Caco-2 (cell line): ENCODE measurements around the gene MOV10L1. TPM values are rescaled to one million over a fixed set of nuclear protein-coding genes. Genes with fewer than 3 reads are reported as not detected.
A peak's percentile ranks its signal among the peaks of the same experiment; 100 is the strongest.

ENCODE experiments used
- BruUV-seq: library from RNA; stranded (reverse); fragments of 400-500 nt; replicated peaks from 2 replicates; lab custom pipeline; 2021; lab: Mats Ljungman, UMichigan
- CTCF ChIA-PET: fragments of 300-600 bp; sonication (Branson Sonifier 250); formaldehyde crosslinking; loops from one replicate; lab custom pipeline; 2022; ENCODE audit warnings: antibody characterized with exemption; lab: Charles Lee
- POLR2A ChIA-PET: fragments of 300-600 bp; sonication (Branson Sonifier 250); formaldehyde crosslinking; loops from one replicate; lab custom pipeline; 2022; ENCODE audit warnings: antibody characterized with exemption; lab: Charles Lee
- DNase-seq, 2 experiments: peaks; one replicate each; pipeline versions ENCODE4 v3.0.0 to v3.0.0-alpha.2; 2020 to 2022
- H3K27me3 ChIP-seq: replicated peaks from 2 replicates; pipeline ENCODE4 v1.6.0; 2011; ENCODE audit warnings: low read length; ENCODE audit not compliant: control insufficient read depth, insufficient read depth
- H3K36me3 ChIP-seq: 2 replicates; pipeline ENCODE4 v1.5.1; 2011; ENCODE audit warnings: low read length; ENCODE audit not compliant: control insufficient read depth, insufficient read depth
- H3K4me1 ChIP-seq: fragments of 250-450 bp; sonication (Bioruptor Pico); 2 replicates; pipeline ENCODE4 v1.5.1; 2020; ENCODE audit warnings: mild to moderate bottlenecking
- H3K4me3 ChIP-seq: 2 replicates; pipeline ENCODE4 v1.5.1; 2011; ENCODE audit warnings: low read depth, mild to moderate bottlenecking, control low read depth, low read length
- H3K9me3 ChIP-seq: fragments of 250-450 bp; sonication (Bioruptor Pico); 2 replicates; pipeline ENCODE4 v1.5.1; 2020; ENCODE audit warnings: mild to moderate bottlenecking, moderate library complexity
- H3K27ac Mint-ChIP-seq: one replicate; pipeline ENCODE4 v1.8.0; 2022; ENCODE audit warnings: mixed read lengths; ENCODE audit not compliant: unreplicated experiment
- H3K27me3 Mint-ChIP-seq: one replicate; pipeline ENCODE4 v1.8.0; 2022; ENCODE audit warnings: mixed read lengths; ENCODE audit not compliant: insufficient read depth, unreplicated experiment
- H3K36me3 Mint-ChIP-seq: one replicate; pipeline ENCODE4 v1.8.0; 2022; ENCODE audit warnings: mild to moderate bottlenecking, mixed read lengths; ENCODE audit not compliant: insufficient read depth, unreplicated experiment
- H3K4me1 Mint-ChIP-seq: one replicate; pipeline ENCODE4 v1.8.0; 2022; ENCODE audit warnings: low read depth, mixed read lengths; ENCODE audit not compliant: unreplicated experiment
- H3K4me3 Mint-ChIP-seq: one replicate; pipeline ENCODE4 v1.8.0; 2022; ENCODE audit warnings: mild to moderate bottlenecking, moderate library complexity, mixed read lengths; ENCODE audit not compliant: unreplicated experiment
- H3K9me3 Mint-ChIP-seq: one replicate; pipeline ENCODE4 v1.8.0; 2022; ENCODE audit warnings: mixed read lengths; ENCODE audit not compliant: unreplicated experiment
- CTCF ChIP-seq, 2 experiments: fragments of 200-600 bp in 1 of 2; IDR thresholded peaks; 1 replicate in 1 of 2; 2 replicates in 1 of 2; pipeline versions ENCODE4 v1.5.1 to v1.8.0; 2011 to 2022; ENCODE audit warnings: antibody characterized with exemption in 1 of 2, control low read depth in 1 of 2, inconsistent platforms in 1 of 2, low read depth in 1 of 2, low read length in 1 of 2, mild to moderate bottlenecking in 1 of 2, moderate library complexity in 1 of 2; ENCODE audit not compliant: insufficient read depth in 1 of 2, severe bottlenecking in 1 of 2, unreplicated experiment in 1 of 2
- intact Hi-C: fragments of 100-400 bp; cut with micrococcal nuclease; formaldehyde crosslinking; loops from one replicate; pipeline ENCODE4 v1.10.0; 2022; ENCODE audit not compliant: unreplicated experiment
- total RNA-seq: library from RNA; stranded (reverse); gene quantifications from 2 replicates; pipeline ENCODE4 v1.2.3, GENCODE V29; 2022

MOV10L1 gene
- total RNA-seq, 1 experiment from 2014 or later, result not detected

- H3K9me3 Mint-ChIP-seq, result peaks cover 6% of the 10 kb centered on the region
- DNase-seq, result peak in 1 of 2 experiments; percentile 31
- H3K27ac Mint-ChIP-seq, result no peak overlapping the region
- no TSS peak for BruUV-seq
- no peaks in the 10 kb centered on the region for H3K36me3 Mint-ChIP-seq
- TF ChIP-seq CTCF (IDR thresholded peaks at IDR 0.05; ENCODE audit: insufficient read depth in 1 of 2, low read depth in 1 of 2, low read length in 1 of 2, severe bottlenecking in 1 of 2, unreplicated experiment in 1 of 2), result no peak
- no peak overlapping the region for H3K4me3 Mint-ChIP-seq
- ChIA-PET CTCF (no interaction called here), POLR2A (no interaction called here)
- H3K27me3 ChIP-seq, result no peaks in the 10 kb centered on the region
- no peaks in the 10 kb centered on the region for H3K9me3 ChIP-seq
- H3K4me3 ChIP-seq, result no peak overlapping the region
- H3K27me3 Mint-ChIP-seq, result no peaks in the 10 kb centered on the region
- no peaks in the 10 kb centered on the region for H3K4me1 ChIP-seq
- H3K4me1 Mint-ChIP-seq, result no peaks in the 10 kb centered on the region
- H3K36me3 ChIP-seq, result no peaks in the 10 kb centered on the region
- intact Hi-C loops, result no loop called here
Observed at GRCh38 chr22:50053861-50054260, 35.9 kb upstream of the MOV10L1 start.

- Histone ChIP-seq H3K4me3 (no peak overlapping the region), H3K9me3 (no peaks in the 10 kb centered on the region), H3K4me1 (peaks cover 7% of the 10 kb centered on the region), H3K27me3 (no peaks in the 10 kb centered on the region), H3K36me3 (no peaks in the 10 kb centered on the region)
- POLR2A ChIA-PET, result no interaction called here
- H3K27ac Mint-ChIP-seq, result no peak overlapping the region
- peaks cover 6% of the 10 kb centered on the region for H3K9me3 Mint-ChIP-seq
- no peak overlapping the region for H3K4me3 Mint-ChIP-seq
- CTCF ChIA-PET, result interaction anchor here (0.6 to 0.7 kb wide), 2 partner anchors 140 to 751 kb away, joined by 3 to 13 read pairs; no protein-coding TSS in a partner anchor
- TF ChIP-seq CTCF (IDR thresholded peaks at IDR 0.05; ENCODE audit: insufficient read depth in 1 of 2, low read depth in 1 of 2, low read length in 1 of 2, severe bottlenecking in 1 of 2, unreplicated experiment in 1 of 2), result no peak
- no peak for DNase-seq
- H3K27me3 Mint-ChIP-seq, result no peaks in the 10 kb centered on the region
- BruUV-seq, result no TSS peak
- H3K36me3 Mint-ChIP-seq, result no peaks in the 10 kb centered on the region
- H3K4me1 Mint-ChIP-seq, result no peaks in the 10 kb centered on the region
- intact Hi-C loops, result no loop called here
Observed at GRCh38 chr22:50056214-50056972, 33.4 kb upstream of the MOV10L1 start.

DNA sequence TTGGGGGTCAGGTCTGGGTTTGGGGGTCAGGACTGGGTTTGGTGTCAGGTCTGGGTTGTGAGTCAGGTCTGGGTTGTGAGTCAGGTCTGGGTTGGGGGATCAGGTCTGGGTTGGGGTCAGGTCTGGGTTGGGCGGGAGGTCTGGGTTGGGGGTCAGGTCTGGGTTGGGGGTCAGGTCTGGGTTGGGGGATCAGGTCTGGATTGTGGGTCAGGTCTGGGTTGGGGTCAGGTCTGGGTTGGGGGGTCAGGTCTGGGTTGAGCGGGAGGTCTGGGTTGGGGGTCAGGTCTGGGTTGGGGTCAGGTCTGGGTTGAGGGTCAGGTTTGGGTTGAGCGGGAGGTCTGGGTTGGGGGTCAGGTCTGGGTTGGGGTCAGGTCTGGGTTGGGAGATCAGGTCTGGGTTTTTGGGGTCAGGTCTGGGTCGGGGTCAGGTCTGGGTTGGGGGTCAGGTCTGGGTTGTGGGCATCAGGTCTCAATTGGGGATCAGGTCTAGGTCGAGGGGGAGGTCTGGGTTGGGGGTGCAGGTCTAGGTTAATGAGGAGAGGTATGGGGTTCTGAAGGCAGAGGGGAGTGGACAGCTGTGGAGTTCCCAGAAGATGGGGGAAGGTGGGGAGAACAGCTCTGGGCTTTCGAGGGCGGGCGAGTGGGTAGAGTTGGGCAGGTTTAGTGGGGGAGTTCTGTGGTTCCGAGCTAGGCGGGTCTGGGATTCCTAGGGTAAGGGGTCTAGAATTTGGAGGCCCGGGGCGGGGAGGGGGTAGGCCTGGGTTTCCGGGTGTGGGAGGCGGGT is 32.3 kb upstream of the MOV10L1 start:
- intact Hi-C loops, result no loop called here
- no peaks in the 10 kb centered on the region for H3K36me3 Mint-ChIP-seq
- Histone ChIP-seq H3K4me1 (peaks cover 7% of the 10 kb centered on the region), H3K27me3 (no peaks in the 10 kb centered on the region), H3K9me3 (no peaks in the 10 kb centered on the region), H3K4me3 (no peak overlapping the region), H3K36me3 (no peaks in the 10 kb centered on the region)
- no peak overlapping the region for H3K27ac Mint-ChIP-seq
- DNase-seq, result peak in 1 of 2 experiments; percentile 39
- no peaks in the 10 kb centered on the region for H3K4me1 Mint-ChIP-seq
- BruUV-seq, result no TSS peak
- ChIA-PET CTCF (no interaction called here), POLR2A (no interaction called here)
- H3K27me3 Mint-ChIP-seq, result no peaks in the 10 kb centered on the region
- H3K9me3 Mint-ChIP-seq, result peaks cover 6% of the 10 kb centered on the region
- H3K4me3 Mint-ChIP-seq, result no peak overlapping the region
- no peak for TF ChIP-seq CTCF (IDR thresholded peaks at IDR 0.05; ENCODE audit: insufficient read depth in 1 of 2, low read depth in 1 of 2, low read length in 1 of 2, severe bottlenecking in 1 of 2, unreplicated experiment in 1 of 2)
